ENCODE data around the gene RAD9A.

The RAD9A gene

GRCh38 chr11:67404515-67405195 is 12.9 kb downstream of the RAD9A start:
- peak overlapping the region; percentile 64 for H3K4me3 ChIP-seq (ENCODE audit: low read depth, low read length)
- DNase-seq (ENCODE audit: low read depth), result peak; percentile 63
- TF ChIP-seq MYC (IDR thresholded peaks at IDR 0.05; ENCODE audit: low read depth, low read length) (no peak), MAX (IDR thresholded peaks at IDR 0.05; ENCODE audit: low read depth, low read length) (no peak), POLR2A (IDR thresholded peaks at IDR 0.05; ENCODE audit: extremely low read depth, insufficient read length) (no peak), CTCF (IDR thresholded peaks at IDR 0.05; ENCODE audit: low read depth, low read length) (no peak)

- TF ChIP-seq MYC (IDR thresholded peaks at IDR 0.05; ENCODE audit: low read depth, low read length) (no peak), MAX (IDR thresholded peaks at IDR 0.05; ENCODE audit: low read depth, low read length) (no peak), POLR2A (IDR thresholded peaks at IDR 0.05; ENCODE audit: extremely low read depth, insufficient read length) (no peak), CTCF (IDR thresholded peaks at IDR 0.05; ENCODE audit: low read depth, low read length) (no peak)
- no peak overlapping the region for H3K4me3 ChIP-seq (ENCODE audit: low read depth, low read length)
- no peak for DNase-seq (ENCODE audit: low read depth)
Measured at GRCh38 chr11:67405196-67405567, 13.4 kb downstream of the RAD9A start.

GRCh38 chr11:67405688-67406339 is 14.0 kb downstream of the RAD9A start:
- H3K4me3 ChIP-seq (ENCODE audit: low read depth, low read length), result no peak overlapping the region

GRCh38 chr11:67406420-67406968 is 14.7 kb downstream of the RAD9A start:
- DNase-seq (ENCODE audit: low read depth), result no peak
- no peak overlapping the region for H3K4me3 ChIP-seq (ENCODE audit: low read depth, low read length)
- TF ChIP-seq MYC (IDR thresholded peaks at IDR 0.05; ENCODE audit: low read depth, low read length) (no peak), POLR2A (IDR thresholded peaks at IDR 0.05; ENCODE audit: extremely low read depth, insufficient read length) (no peak), MAX (IDR thresholded peaks at IDR 0.05; ENCODE audit: low read depth, low read length) (no peak), CTCF (IDR thresholded peaks at IDR 0.05; ENCODE audit: low read depth, low read length) (no peak)

More at GRCh38 chr11:67405688-67406339, 14.0 kb downstream of the RAD9A start:
- DNase-seq (ENCODE audit: low read depth), result no peak
- TF ChIP-seq CTCF (IDR thresholded peaks at IDR 0.05; ENCODE audit: low read depth, low read length), result no peak
- no peak for TF ChIP-seq MAX (IDR thresholded peaks at IDR 0.05; ENCODE audit: low read depth, low read length)

- TF ChIP-seq POLR2A (IDR thresholded peaks at IDR 0.05; ENCODE audit: extremely low read depth, insufficient read length) (no peak), MAX (IDR thresholded peaks at IDR 0.05; ENCODE audit: low read depth, low read length) (peak; percentile 10; the same call in 1 of the 2 replicates), CTCF (IDR thresholded peaks at IDR 0.05; ENCODE audit: low read depth, low read length) (no peak), MYC (IDR thresholded peaks at IDR 0.05; ENCODE audit: low read depth, low read length) (peak; percentile 24; the same call in 1 of the 2 replicates)
- DNase-seq (ENCODE audit: low read depth), result no peak
- H3K4me3 ChIP-seq (ENCODE audit: low read depth, low read length), result no peak overlapping the region
Measured at GRCh38 chr11:67406969-67407687, 15.3 kb downstream of the RAD9A start.

Measured in NB4 (cell line).